HEK293 (cell line): Measurements from ENCODE around the gene TPST2.

ENCODE experiments used
- BCL11A ChIP-seq: fragments of 450-650 bp; formaldehyde crosslinking; IDR thresholded peaks from 2 replicates; pipeline ENCODE4 v1.5.1; 2016; ENCODE audit warnings: low read depth, missing biosample characterization, missing genetic modification characterization
- HIC1 ChIP-seq: fragments of 450-650 bp; formaldehyde crosslinking; IDR thresholded peaks from 2 replicates; pipeline ENCODE4 v1.5.1; 2016; ENCODE audit warnings: missing biosample characterization, missing genetic modification characterization
- KLF7 ChIP-seq: fragments of 450-650 bp; formaldehyde crosslinking; IDR thresholded peaks from 2 replicates; pipeline ENCODE4 v1.5.1; 2016; ENCODE audit warnings: missing biosample characterization, missing genetic modification characterization, borderline replicate concordance
- OVOL3 ChIP-seq: fragments of 450-650 bp; formaldehyde crosslinking; IDR thresholded peaks from 2 replicates; pipeline ENCODE4 v1.5.1; 2016; ENCODE audit warnings: missing biosample characterization, missing genetic modification characterization
- PBX3 ChIP-seq: sonication (generic); formaldehyde crosslinking; IDR thresholded peaks from 2 replicates; pipeline ENCODE4 v1.8.1; 2022; ENCODE audit warnings: mild to moderate bottlenecking, moderate library complexity, missing genetic modification reagents
- SP3 ChIP-seq: fragments of 450-650 bp; formaldehyde crosslinking; IDR thresholded peaks from 2 replicates; pipeline ENCODE4 v1.5.1; 2016; ENCODE audit warnings: missing biosample characterization, missing genetic modification characterization
- SP7 ChIP-seq: fragments of 450-650 bp; formaldehyde crosslinking; IDR thresholded peaks from 2 replicates; pipeline ENCODE4 v1.5.1; 2016; ENCODE audit warnings: missing biosample characterization, missing genetic modification characterization
- WT1 ChIP-seq: fragments of 450-650 bp; formaldehyde crosslinking; IDR thresholded peaks from 2 replicates; pipeline ENCODE4 v1.5.1; 2016; ENCODE audit warnings: missing biosample characterization, missing genetic modification characterization
- ZBTB21 ChIP-seq: fragments of 450-650 bp; formaldehyde crosslinking; IDR thresholded peaks from 2 replicates; pipeline ENCODE4 v1.5.1; 2017; ENCODE audit warnings: missing biosample characterization, missing genetic modification characterization
- ZFP37 ChIP-seq: fragments of 450-650 bp; formaldehyde crosslinking; IDR thresholded peaks from 2 replicates; pipeline ENCODE4 v1.5.1; 2016; ENCODE audit warnings: missing biosample characterization, missing genetic modification characterization
- ZNF112 ChIP-seq: fragments of 450-650 bp; formaldehyde crosslinking; IDR thresholded peaks from 2 replicates; pipeline ENCODE4 v1.5.0; 2017; ENCODE audit warnings: missing biosample characterization, missing genetic modification characterization
- ZNF132 ChIP-seq: fragments of 450-650 bp; formaldehyde crosslinking; IDR thresholded peaks from 2 replicates; pipeline ENCODE4 v1.5.1; 2017; ENCODE audit warnings: missing biosample characterization, missing genetic modification characterization, borderline replicate concordance
- ZNF155 ChIP-seq: fragments of 450-650 bp; formaldehyde crosslinking; IDR thresholded peaks from 2 replicates; pipeline ENCODE4 v1.5.1; 2016; ENCODE audit warnings: missing biosample characterization, missing genetic modification characterization
- ZNF23 ChIP-seq: fragments of 450-650 bp; formaldehyde crosslinking; IDR thresholded peaks from 2 replicates; pipeline ENCODE4 v1.5.1; 2016; ENCODE audit warnings: missing biosample characterization, missing genetic modification characterization, borderline replicate concordance
- ZNF239 ChIP-seq: fragments of 450-650 bp; formaldehyde crosslinking; IDR thresholded peaks from 2 replicates; pipeline ENCODE4 v1.5.1; 2016; ENCODE audit warnings: missing biosample characterization, missing genetic modification characterization
- ZNF394 ChIP-seq: fragments of 450-650 bp; formaldehyde crosslinking; IDR thresholded peaks from 2 replicates; pipeline ENCODE4 v1.5.1; 2016; ENCODE audit warnings: missing biosample characterization, missing genetic modification characterization, mild to moderate bottlenecking, moderate library complexity, borderline replicate concordance
- ZNF529 ChIP-seq: fragments of 450-650 bp; formaldehyde crosslinking; IDR thresholded peaks from 2 replicates; pipeline ENCODE4 v1.5.1; 2017; ENCODE audit warnings: missing genetic modification characterization, missing biosample characterization; ENCODE audit not compliant: insufficient replicate concordance
- ZNF571 ChIP-seq: fragments of 450-650 bp; formaldehyde crosslinking; IDR thresholded peaks from 2 replicates; pipeline ENCODE4 v1.5.0; 2017; ENCODE audit warnings: missing biosample characterization, missing genetic modification characterization
- ZNF600 ChIP-seq: fragments of 450-650 bp; formaldehyde crosslinking; IDR thresholded peaks from 2 replicates; pipeline ENCODE4 v1.5.1; 2016; ENCODE audit warnings: missing biosample characterization, missing genetic modification characterization
- ZNF629 ChIP-seq: fragments of 450-650 bp; formaldehyde crosslinking; IDR thresholded peaks from 2 replicates; pipeline ENCODE4 v1.5.1; 2017; ENCODE audit warnings: missing biosample characterization, missing genetic modification characterization
- ZNF791 ChIP-seq: fragments of 450-650 bp; formaldehyde crosslinking; IDR thresholded peaks from 2 replicates; pipeline ENCODE4 v1.5.1; 2016; ENCODE audit warnings: missing biosample characterization, missing genetic modification characterization
- TF ChIP-seq, protein P1 (sequence below): fragments of 450-650 bp; formaldehyde crosslinking; IDR thresholded peaks from 2 replicates; pipeline ENCODE4 v1.5.1; 2016; ENCODE audit warnings: missing biosample characterization, missing genetic modification characterization, borderline replicate concordance
- TF ChIP-seq, protein P2 (sequence below): fragments of 450-650 bp; formaldehyde crosslinking; optimal IDR thresholded peaks from 2 replicates; pipeline ENCODE3; 2016; ENCODE audit warnings: missing biosample characterization, mild to moderate bottlenecking, missing genetic modification characterization

The TPST2 gene

DNA sequence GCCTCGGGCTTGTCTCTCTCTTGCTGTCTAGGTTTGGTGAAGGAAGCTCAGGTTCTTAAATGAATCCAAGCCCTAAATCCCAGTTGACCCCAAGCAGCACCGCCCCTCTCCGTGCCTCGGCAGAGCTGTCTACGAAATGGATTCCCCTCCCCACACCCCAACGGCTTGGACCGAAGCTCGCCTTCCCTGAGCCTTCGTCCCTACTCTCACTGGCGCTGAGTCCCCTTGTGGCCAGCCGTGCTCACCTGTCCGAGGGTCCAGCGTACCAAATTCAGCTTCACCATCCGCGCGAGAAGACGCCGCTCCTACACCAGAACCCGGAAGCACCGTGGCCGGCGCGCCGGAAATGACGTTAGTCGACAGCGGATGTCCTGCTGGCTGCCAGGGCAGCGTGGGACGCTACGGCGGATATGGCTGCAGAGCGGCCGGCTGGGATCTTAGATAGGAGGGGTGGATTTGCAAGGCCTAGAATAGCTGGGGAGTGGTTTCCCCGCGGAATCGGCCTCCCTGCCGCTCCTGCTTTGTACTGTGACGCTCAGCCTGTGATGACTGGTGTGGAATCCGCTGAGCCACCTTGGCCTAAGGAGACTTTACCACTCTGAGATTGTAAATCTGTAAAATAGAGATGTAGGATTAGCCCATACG is 77.7 kb downstream of the TPST2 start, which contains the start of gene TFIP11 (continued):
- TF ChIP-seq, protein P1, sequence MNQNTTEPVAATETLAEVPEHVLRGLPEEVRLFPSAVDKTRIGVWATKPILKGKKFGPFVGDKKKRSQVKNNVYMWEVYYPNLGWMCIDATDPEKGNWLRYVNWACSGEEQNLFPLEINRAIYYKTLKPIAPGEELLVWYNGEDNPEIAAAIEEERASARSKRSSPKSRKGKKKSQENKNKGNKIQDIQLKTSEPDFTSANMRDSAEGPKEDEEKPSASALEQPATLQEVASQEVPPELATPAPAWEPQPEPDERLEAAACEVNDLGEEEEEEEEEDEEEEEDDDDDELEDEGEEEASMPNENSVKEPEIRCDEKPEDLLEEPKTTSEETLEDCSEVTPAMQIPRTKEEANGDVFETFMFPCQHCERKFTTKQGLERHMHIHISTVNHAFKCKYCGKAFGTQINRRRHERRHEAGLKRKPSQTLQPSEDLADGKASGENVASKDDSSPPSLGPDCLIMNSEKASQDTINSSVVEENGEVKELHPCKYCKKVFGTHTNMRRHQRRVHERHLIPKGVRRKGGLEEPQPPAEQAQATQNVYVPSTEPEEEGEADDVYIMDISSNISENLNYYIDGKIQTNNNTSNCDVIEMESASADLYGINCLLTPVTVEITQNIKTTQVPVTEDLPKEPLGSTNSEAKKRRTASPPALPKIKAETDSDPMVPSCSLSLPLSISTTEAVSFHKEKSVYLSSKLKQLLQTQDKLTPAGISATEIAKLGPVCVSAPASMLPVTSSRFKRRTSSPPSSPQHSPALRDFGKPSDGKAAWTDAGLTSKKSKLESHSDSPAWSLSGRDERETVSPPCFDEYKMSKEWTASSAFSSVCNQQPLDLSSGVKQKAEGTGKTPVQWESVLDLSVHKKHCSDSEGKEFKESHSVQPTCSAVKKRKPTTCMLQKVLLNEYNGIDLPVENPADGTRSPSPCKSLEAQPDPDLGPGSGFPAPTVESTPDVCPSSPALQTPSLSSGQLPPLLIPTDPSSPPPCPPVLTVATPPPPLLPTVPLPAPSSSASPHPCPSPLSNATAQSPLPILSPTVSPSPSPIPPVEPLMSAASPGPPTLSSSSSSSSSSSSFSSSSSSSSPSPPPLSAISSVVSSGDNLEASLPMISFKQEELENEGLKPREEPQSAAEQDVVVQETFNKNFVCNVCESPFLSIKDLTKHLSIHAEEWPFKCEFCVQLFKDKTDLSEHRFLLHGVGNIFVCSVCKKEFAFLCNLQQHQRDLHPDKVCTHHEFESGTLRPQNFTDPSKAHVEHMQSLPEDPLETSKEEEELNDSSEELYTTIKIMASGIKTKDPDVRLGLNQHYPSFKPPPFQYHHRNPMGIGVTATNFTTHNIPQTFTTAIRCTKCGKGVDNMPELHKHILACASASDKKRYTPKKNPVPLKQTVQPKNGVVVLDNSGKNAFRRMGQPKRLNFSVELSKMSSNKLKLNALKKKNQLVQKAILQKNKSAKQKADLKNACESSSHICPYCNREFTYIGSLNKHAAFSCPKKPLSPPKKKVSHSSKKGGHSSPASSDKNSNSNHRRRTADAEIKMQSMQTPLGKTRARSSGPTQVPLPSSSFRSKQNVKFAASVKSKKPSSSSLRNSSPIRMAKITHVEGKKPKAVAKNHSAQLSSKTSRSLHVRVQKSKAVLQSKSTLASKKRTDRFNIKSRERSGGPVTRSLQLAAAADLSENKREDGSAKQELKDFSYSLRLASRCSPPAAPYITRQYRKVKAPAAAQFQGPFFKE, result no peak
- TF ChIP-seq KLF7, result no peak
- TF ChIP-seq OVOL3, result no peak
- no peak for TF ChIP-seq ZNF791 (tag by site-specific recombination)
- TF ChIP-seq ZBTB21 (tag by site-specific recombination), result peak; percentile 82
- peak; percentile 68 for TF ChIP-seq SP7 (tag by site-specific recombination)
- no peak for TF ChIP-seq ZNF155 (tag by site-specific recombination)
- TF ChIP-seq WT1 (tag by site-specific recombination), result no peak
- TF ChIP-seq ZNF23 (tag by site-specific recombination), result no peak
- peak; percentile 84; the same call in 1 of the 2 replicates for TF ChIP-seq PBX3 (CRISPR knock-in tag)
- peak; percentile 93 for TF ChIP-seq ZNF629 (tag by site-specific recombination)
- TF ChIP-seq ZFP37 (tag by site-specific recombination), result peak; percentile 44; the same call in 1 of the 2 replicates
- no peak for TF ChIP-seq ZNF132 (tag by site-specific recombination)
- TF ChIP-seq BCL11A (tag by site-specific recombination), result no peak
- peak; percentile 52; the same call in 1 of the 2 replicates for TF ChIP-seq SP3
- no peak for TF ChIP-seq ZNF529 (tag by site-specific recombination)
- TF ChIP-seq ZNF239 (tag by site-specific recombination), result no peak
- TF ChIP-seq ZNF112, result no peak
- TF ChIP-seq ZNF394 (tag by site-specific recombination), result no peak
- no peak for TF ChIP-seq ZNF571 (tag by site-specific recombination)
- peak; percentile 70 for TF ChIP-seq ZNF600 (tag by site-specific recombination)
- no peak for TF ChIP-seq HIC1 (tag by site-specific recombination)
- TF ChIP-seq, protein P2, sequence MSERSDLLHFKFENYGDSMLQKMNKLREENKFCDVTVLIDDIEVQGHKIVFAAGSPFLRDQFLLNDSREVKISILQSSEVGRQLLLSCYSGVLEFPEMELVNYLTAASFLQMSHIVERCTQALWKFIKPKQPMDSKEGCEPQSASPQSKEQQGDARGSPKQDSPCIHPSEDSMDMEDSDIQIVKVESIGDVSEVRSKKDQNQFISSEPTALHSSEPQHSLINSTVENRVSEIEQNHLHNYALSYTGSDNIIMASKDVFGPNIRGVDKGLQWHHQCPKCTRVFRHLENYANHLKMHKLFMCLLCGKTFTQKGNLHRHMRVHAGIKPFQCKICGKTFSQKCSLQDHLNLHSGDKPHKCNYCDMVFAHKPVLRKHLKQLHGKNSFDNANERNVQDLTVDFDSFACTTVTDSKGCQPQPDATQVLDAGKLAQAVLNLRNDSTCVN (tag by site-specific recombination), result peak; percentile 26
